ENCODE results near the gene ZNF664.

DNA sequence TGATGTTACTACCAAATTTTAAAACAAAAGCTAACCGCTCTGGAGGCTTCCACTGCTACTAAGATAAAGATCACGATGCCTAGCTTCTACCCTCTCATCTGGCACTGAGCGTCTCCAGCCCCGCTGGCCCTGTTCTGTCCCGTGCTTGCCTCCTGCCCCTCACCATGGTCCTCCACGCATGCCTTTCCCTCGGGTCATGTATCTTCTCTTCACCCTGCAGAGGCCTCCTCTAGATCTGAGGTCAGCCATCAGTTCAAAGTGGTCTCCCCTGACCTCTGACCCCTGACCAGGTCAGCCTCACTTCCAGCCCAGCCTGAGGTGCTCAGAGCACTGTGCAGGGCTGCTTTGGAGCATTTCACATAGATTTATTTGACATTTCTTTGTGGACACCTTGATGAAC lies 28.3 kb downstream of the ZNF664 start:
- TF ChIP-seq, protein P1, sequence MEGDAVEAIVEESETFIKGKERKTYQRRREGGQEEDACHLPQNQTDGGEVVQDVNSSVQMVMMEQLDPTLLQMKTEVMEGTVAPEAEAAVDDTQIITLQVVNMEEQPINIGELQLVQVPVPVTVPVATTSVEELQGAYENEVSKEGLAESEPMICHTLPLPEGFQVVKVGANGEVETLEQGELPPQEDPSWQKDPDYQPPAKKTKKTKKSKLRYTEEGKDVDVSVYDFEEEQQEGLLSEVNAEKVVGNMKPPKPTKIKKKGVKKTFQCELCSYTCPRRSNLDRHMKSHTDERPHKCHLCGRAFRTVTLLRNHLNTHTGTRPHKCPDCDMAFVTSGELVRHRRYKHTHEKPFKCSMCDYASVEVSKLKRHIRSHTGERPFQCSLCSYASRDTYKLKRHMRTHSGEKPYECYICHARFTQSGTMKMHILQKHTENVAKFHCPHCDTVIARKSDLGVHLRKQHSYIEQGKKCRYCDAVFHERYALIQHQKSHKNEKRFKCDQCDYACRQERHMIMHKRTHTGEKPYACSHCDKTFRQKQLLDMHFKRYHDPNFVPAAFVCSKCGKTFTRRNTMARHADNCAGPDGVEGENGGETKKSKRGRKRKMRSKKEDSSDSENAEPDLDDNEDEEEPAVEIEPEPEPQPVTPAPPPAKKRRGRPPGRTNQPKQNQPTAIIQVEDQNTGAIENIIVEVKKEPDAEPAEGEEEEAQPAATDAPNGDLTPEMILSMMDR (IDR thresholded peaks at IDR 0.05): no peak
- TF ChIP-seq POLR2A (IDR thresholded peaks at IDR 0.05): no peak
